GM18519 (cell line): Measurements from ENCODE around the gene TRPC3.
A peak's percentile ranks its signal among the peaks of the same experiment; 100 is the strongest.

Experiments used
- ATAC-seq: cut with Tn5 transposase; IDR thresholded peaks from one replicate; pipeline ENCODE4 v1.9.1; 2021; ENCODE audit warnings: mild to moderate bottlenecking, moderate library complexity; ENCODE audit not compliant: unreplicated experiment, low FRiP score

TRPC3 gene

GRCh38 chr4:121879135-121879534 is 72.7 kb downstream of the TRPC3 start:
- no peak for ATAC-seq

GRCh38 chr4:121877041-121877773 is 74.7 kb downstream of the TRPC3 start:
- no peak for ATAC-seq

GRCh38 chr4:121876070-121876469 is 75.8 kb downstream of the TRPC3 start:
- ATAC-seq: no peak

GRCh38 chr4:121875652-121876051 is 76.2 kb downstream of the TRPC3 start:
- no peak for ATAC-seq

- ATAC-seq: no peak
These were observed 78.3 kb downstream of the TRPC3 start for GRCh38 chr4:121873604-121874003.

- ATAC-seq: peak; percentile 97
These were observed 81.7 kb downstream of the TRPC3 start, which contains the start of gene BBS7 for GRCh38 chr4:121869841-121870822. BBS7 (minus strand) TSS chr4:121870474; CDS start chr4:121870313, 161 bp downstream.

- no peak for ATAC-seq
These were observed 88.1 kb downstream of the TRPC3 start for GRCh38 chr4:121863799-121864198.

GRCh38 chr4:121861426-121861825 is 90.4 kb downstream of the TRPC3 start:
- no peak for ATAC-seq

GRCh38 chr4:121860121-121860520 is 91.7 kb downstream of the TRPC3 start:
- no peak for ATAC-seq

- ATAC-seq: no peak
These were observed 100.5 kb downstream of the TRPC3 start for GRCh38 chr4:121851354-121851753.

GRCh38 chr4:121846662-121847061 is 105.2 kb downstream of the TRPC3 start:
- no peak for ATAC-seq

GRCh38 chr4:121842862-121843261 is 109.0 kb downstream of the TRPC3 start:
- no peak for ATAC-seq

- no peak for ATAC-seq
These were observed 113.7 kb downstream of the TRPC3 start for GRCh38 chr4:121838136-121838535.

- no peak for ATAC-seq
These were observed 122.3 kb downstream of the TRPC3 start for GRCh38 chr4:121829511-121829910.
